ENCODE results near the gene IRF9. TPM values are rescaled to one million over a fixed set of nuclear protein-coding genes. Genes with fewer than 3 reads are reported as not detected.
A peak's percentile ranks its signal among the peaks of the same experiment; 100 is the strongest.

The IRF9 gene
- total and polyA plus RNA-seq, 2 donors from 2014 or later: 88.9 to 141 TPM

- intact Hi-C loops (cut with DNase I): no loop called here
- no peak for TF ChIP-seq CTCF (IDR thresholded peaks at IDR 0.05; ENCODE audit: borderline replicate concordance, extremely low read depth, insufficient read depth)
- DNase-seq (no peak), FAIRE-seq (no peak)
- Histone ChIP-seq H3K9ac (ENCODE audit: low read length in 3 of 3) (peak overlapping the region in 1 of 3 donors; percentile 9), H3K9me3 (ENCODE audit: control insufficient read depth in 2 of 3, insufficient read depth in 1 of 3, low read length in 3 of 3) (no peaks in the 10 kb centered on the region), H3K36me3 (ENCODE audit: control insufficient read depth in 2 of 3, insufficient read depth in 3 of 3, low read length in 3 of 3) (peaks cover under 1 to 4% (median 3%) of the 10 kb centered on the region in 3 donors), H3K27me3 (ENCODE audit: control insufficient read depth, insufficient read depth, low read length) (no peaks in the 10 kb centered on the region), H3K4me1 (ENCODE audit: control insufficient read depth in 2 of 3, insufficient read depth in 2 of 3, low read depth in 1 of 3, low read length in 3 of 3) (peaks cover 2 to 35% (median 11%) of the 10 kb centered on the region in 3 donors), H3K27ac (ENCODE audit: low read depth in 2 of 2, low read length in 2 of 2) (no peak overlapping the region), H3K4me3 (ENCODE audit: low read length in 3 of 3) (no peak overlapping the region)
Observed at GRCh38 chr14:24144451-24144850, 16.6 kb upstream of the IRF9 start.

GRCh38 chr14:24145219-24145618 lies 15.8 kb upstream of the IRF9 start:
- FAIRE-seq (no peak), DNase-seq (peak in 1 of 5 donors; percentile 18)
- TF ChIP-seq CTCF (IDR thresholded peaks at IDR 0.05; ENCODE audit: borderline replicate concordance, extremely low read depth, insufficient read depth): no peak
- intact Hi-C loops (cut with DNase I): no loop called here
- Histone ChIP-seq H3K27me3 (ENCODE audit: control insufficient read depth, insufficient read depth, low read length) (no peaks in the 10 kb centered on the region), H3K4me1 (ENCODE audit: control insufficient read depth in 2 of 3, insufficient read depth in 2 of 3, low read depth in 1 of 3, low read length in 3 of 3) (peaks cover 2 to 32% (median 11%) of the 10 kb centered on the region in 3 donors), H3K27ac (ENCODE audit: low read depth in 2 of 2, low read length in 2 of 2) (no peak overlapping the region), H3K9me3 (ENCODE audit: control insufficient read depth in 2 of 3, insufficient read depth in 1 of 3, low read length in 3 of 3) (no peaks in the 10 kb centered on the region), H3K4me3 (ENCODE audit: low read length in 3 of 3) (peak overlapping the region in 1 of 3 donors; percentile 94), H3K9ac (ENCODE audit: low read length in 3 of 3) (no peak overlapping the region), H3K36me3 (ENCODE audit: control insufficient read depth in 2 of 3, insufficient read depth in 3 of 3, low read length in 3 of 3) (peaks cover 4 to 11% (median 10%) of the 10 kb centered on the region in 3 donors)

GRCh38 chr14:24145690-24146452 lies 15.2 kb upstream of the IRF9 start:
- H3K4me1 ChIP-seq (ENCODE audit: control insufficient read depth in 2 of 3, insufficient read depth in 2 of 3, low read depth in 1 of 3, low read length in 3 of 3): peaks cover 2 to 29% (median 11%) of the 10 kb centered on the region in 3 donors
- H3K36me3 ChIP-seq (ENCODE audit: control insufficient read depth in 2 of 3, insufficient read depth in 3 of 3, low read length in 3 of 3): peaks cover 4 to 17% (median 15%) of the 10 kb centered on the region in 3 donors
- peak overlapping the region; percentile 91 to 98 for H3K27ac ChIP-seq (ENCODE audit: low read depth in 2 of 2, low read length in 2 of 2)
- DNase-seq (no peak), FAIRE-seq (no peak)
- H3K4me3 ChIP-seq (ENCODE audit: low read length in 3 of 3): peak overlapping the region; percentile 84 to 94 (median 87)
- TF ChIP-seq CTCF (IDR thresholded peaks at IDR 0.05; ENCODE audit: borderline replicate concordance, extremely low read depth, insufficient read depth): no peak
- no peaks in the 10 kb centered on the region for H3K9me3 ChIP-seq (ENCODE audit: control insufficient read depth in 2 of 3, insufficient read depth in 1 of 3, low read length in 3 of 3)
- no peaks in the 10 kb centered on the region for H3K27me3 ChIP-seq (ENCODE audit: control insufficient read depth, insufficient read depth, low read length)
- H3K9ac ChIP-seq (ENCODE audit: low read length in 3 of 3): peak overlapping the region; percentile 50 to 92 (median 72)
- intact Hi-C loops (cut with DNase I): no loop called here
